Measurements from ENCODE around the gene MYO7B. TPM values are rescaled to one million over a fixed set of nuclear protein-coding genes. Genes with fewer than 3 reads are reported as not detected.

The MYO7B gene
- total RNA-seq, 1 donor from 2014 or later: not detected

DNA sequence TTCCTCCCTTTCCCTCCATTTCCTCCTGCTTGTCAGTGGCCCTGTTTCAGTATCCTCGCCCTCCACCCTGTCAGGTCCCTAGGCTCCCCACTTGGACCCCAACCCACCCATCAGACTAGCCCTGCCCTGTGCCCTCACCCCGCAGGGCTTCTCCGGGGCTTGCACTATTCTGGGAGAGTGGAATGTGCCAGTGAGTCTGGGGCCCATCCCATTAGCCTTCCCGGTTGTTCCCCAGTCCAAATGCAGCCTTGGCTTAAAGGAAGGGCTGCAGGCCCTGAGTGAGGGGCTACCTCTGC is 45.5 kb downstream of the MYO7B start:
- FAIRE-seq (no peak), DNase-seq (ENCODE audit: low read depth) (no peak)
- Histone ChIP-seq H3K36me3 (ENCODE audit: control insufficient read depth, insufficient read depth, low read length) (no peaks in the 10 kb centered on the region), H3K27me3 (ENCODE audit: control insufficient read depth, insufficient read depth, low read length) (peaks cover 2% of the 10 kb centered on the region), H3K4me3 (ENCODE audit: low read depth, low read length) (no peak overlapping the region)
- TF ChIP-seq, protein P1, sequence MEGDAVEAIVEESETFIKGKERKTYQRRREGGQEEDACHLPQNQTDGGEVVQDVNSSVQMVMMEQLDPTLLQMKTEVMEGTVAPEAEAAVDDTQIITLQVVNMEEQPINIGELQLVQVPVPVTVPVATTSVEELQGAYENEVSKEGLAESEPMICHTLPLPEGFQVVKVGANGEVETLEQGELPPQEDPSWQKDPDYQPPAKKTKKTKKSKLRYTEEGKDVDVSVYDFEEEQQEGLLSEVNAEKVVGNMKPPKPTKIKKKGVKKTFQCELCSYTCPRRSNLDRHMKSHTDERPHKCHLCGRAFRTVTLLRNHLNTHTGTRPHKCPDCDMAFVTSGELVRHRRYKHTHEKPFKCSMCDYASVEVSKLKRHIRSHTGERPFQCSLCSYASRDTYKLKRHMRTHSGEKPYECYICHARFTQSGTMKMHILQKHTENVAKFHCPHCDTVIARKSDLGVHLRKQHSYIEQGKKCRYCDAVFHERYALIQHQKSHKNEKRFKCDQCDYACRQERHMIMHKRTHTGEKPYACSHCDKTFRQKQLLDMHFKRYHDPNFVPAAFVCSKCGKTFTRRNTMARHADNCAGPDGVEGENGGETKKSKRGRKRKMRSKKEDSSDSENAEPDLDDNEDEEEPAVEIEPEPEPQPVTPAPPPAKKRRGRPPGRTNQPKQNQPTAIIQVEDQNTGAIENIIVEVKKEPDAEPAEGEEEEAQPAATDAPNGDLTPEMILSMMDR (IDR thresholded peaks at IDR 0.05; ENCODE audit: insufficient read depth, low read length, severe bottlenecking): no peak

DNA sequence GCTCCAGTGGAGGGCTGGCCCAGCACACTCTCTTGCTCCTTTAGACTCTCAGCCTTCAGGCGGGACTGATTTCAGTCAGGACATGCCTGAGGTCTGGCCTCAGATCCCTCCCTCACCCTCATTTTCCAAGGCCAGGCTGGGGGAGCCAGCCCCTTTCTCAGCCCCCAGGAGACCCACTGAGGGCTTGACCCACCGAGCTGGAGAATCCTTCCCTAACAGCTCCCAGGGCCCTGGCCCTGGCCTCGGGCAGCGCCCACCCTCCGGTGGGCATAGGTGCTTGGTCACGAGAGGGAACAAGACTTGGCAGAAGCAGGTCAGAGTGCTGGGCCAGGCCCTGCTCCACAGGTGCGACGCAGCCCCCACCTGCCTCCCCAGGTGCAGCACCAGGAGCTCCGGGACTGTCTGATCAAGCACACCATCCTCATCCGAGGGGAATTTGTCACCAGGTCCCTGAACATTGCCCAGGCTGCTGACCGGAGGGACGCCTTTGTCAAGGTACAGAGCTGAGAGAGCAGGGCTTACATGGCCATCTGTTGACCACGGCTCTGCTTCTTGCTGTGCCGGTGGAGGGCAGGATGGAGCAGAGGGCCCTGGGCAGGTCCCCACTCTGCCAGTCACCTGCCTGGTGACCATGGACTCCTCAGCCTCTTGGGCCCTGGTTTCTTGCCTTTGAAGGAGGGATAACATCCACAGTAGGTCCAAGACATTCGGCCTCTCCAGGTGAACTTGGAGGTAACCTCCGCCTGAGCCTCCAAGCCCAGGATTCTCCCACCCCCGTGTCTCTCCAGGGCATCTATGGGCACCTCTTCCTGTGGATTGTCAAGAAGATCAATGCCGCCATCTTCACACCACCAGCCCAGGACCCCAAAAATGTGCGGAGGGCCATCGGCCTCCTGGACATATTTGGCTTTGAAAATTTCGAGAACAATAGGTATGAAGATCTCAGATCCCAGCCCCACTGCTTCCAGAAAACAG is 46.3 kb downstream of the MYO7B start:
- peaks cover 2% of the 10 kb centered on the region for H3K27me3 ChIP-seq (ENCODE audit: control insufficient read depth, insufficient read depth, low read length)
- DNase-seq (ENCODE audit: low read depth): no peak
- TF ChIP-seq, protein P1 (IDR thresholded peaks at IDR 0.05; ENCODE audit: insufficient read depth, low read length, severe bottlenecking): no peak
- no peaks in the 10 kb centered on the region for H3K36me3 ChIP-seq (ENCODE audit: control insufficient read depth, insufficient read depth, low read length)
- no peak overlapping the region for H3K4me3 ChIP-seq (ENCODE audit: low read depth, low read length)
- no peak for FAIRE-seq

DNA sequence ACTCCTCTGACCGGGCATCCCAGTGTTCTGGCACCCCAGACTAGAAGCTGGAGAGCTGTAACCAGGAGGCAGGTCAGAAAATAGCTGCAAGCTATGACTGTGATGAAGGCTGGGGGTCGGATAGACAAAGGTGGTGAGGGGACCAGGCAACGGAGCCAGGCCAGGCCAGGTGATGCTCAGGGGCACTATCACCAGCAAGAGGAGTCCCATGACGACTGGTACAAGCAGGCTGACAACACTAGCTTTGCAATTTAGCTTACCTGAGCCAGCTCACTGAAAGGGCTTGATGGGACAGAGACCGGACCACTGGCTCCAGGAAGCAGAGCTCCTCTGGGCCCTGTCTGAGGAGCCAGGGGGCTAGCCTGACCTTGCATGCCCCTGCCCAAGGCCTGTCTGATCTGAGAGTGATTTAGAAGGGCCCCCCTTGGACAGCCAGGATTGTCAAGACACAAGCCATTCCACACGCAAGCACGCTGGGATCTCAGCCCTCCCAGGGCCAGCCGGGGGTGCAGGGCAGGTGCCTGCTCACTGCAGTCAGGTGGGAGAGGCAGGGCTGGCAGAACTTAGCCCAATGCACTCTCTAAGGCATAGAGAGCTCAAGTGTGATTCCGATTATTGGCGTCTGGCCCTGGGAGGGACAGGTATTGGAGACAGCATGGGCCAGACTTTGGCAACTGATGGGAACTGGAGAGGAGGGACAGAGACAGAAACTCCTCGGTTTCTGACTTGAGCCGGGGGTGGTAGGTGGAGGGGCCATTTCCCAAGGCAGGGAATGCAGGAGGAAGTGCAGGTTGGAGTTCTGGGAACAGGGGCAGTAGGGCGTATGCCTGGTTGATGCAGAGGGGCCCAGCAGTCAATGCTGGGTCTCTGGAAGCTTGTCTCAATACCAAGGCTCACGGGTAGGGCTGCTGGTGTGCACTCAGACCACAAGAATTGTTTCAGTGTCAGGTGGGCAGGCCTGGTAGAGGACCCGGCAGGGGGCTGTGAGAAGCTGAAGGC is 47.7 kb downstream of the MYO7B start:
- Histone ChIP-seq H3K4me3 (ENCODE audit: low read depth, low read length) (no peak overlapping the region), H3K27me3 (ENCODE audit: control insufficient read depth, insufficient read depth, low read length) (peaks cover 2% of the 10 kb centered on the region), H3K36me3 (ENCODE audit: control insufficient read depth, insufficient read depth, low read length) (no peaks in the 10 kb centered on the region)
- DNase-seq (ENCODE audit: low read depth) (no peak), FAIRE-seq (peak; percentile 23)
- TF ChIP-seq, protein P1 (IDR thresholded peaks at IDR 0.05; ENCODE audit: insufficient read depth, low read length, severe bottlenecking): no peak

DNA sequence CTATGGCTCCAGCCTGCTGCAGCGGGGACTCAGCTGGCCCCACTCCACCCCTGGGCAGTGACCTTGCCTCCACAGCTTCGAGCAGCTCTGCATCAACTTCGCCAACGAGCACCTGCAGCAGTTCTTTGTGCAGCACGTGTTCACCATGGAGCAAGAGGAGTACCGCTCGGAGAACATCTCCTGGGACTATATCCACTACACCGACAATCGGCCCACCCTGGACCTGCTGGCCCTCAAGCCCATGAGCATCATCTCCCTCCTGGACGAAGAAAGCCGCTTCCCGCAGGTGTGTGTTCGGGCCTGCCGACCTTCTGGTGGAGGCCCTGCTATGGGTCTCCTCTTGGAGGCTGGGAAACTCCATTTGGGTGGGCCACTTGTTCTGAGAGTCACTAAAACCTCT is 48.6 kb downstream of the MYO7B start:
- H3K36me3 ChIP-seq (ENCODE audit: control insufficient read depth, insufficient read depth, low read length): no peaks in the 10 kb centered on the region
- no peak overlapping the region for H3K4me3 ChIP-seq (ENCODE audit: low read depth, low read length)
- TF ChIP-seq, protein P1 (IDR thresholded peaks at IDR 0.05; ENCODE audit: insufficient read depth, low read length, severe bottlenecking): no peak
- FAIRE-seq (no peak), DNase-seq (ENCODE audit: low read depth) (no peak)
- peaks cover 2% of the 10 kb centered on the region for H3K27me3 ChIP-seq (ENCODE audit: control insufficient read depth, insufficient read depth, low read length)

GRCh38 chr2:127584516-127585033 is 49.1 kb downstream of the MYO7B start:
- no peak for DNase-seq (ENCODE audit: low read depth)
- no peak for FAIRE-seq
- Histone ChIP-seq H3K4me3 (ENCODE audit: low read depth, low read length) (no peak overlapping the region), H3K36me3 (ENCODE audit: control insufficient read depth, insufficient read depth, low read length) (no peaks in the 10 kb centered on the region), H3K27me3 (ENCODE audit: control insufficient read depth, insufficient read depth, low read length) (no peaks in the 10 kb centered on the region)
- TF ChIP-seq, protein P1 (IDR thresholded peaks at IDR 0.05; ENCODE audit: insufficient read depth, low read length, severe bottlenecking): no peak
